ENCODE results near the gene TCEAL1.

DNA sequence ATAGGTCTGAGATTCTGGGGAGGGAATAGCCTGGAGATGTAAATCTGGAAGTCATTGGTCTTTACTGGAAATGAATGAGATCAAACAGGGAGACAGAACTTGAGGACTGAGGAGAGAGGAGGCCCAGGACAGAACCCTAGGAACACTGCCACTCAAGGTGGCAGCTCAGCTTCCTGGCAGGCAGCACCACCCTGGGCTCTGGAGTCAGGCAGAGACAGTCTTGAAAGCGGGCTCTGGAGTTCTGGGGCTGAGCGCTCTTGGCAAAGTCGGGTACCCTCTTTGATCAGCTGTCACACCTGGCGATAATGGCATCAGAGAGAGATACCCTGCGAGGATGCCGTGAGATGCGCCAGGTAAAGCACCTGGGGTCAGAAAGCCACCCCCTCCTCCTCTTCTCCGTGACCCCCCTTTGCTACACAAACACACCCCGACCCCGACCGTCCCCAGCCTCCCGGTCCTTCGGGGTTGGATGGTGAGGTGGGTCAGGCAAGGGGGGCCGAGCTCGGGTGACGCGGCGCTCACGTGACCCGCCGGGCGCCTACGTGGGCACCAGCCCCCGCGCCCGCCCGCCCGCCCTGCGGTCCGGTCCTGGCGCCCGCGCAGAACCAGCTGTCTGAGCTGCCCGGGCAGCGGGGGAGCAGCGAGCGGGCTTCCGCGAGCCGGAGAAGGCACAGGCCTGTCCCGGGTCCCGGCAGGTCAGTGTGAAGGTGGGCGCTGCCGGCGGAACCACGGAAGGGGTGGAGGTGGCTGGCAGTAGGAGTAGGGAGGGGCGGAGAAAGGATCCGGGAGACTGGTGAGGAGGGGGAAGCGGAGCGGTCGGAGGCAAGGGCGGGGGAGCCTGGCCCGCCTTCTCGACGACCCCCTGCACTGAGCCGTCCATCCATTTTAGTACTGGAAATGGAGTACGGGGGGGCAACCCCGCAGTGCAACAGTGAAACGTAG is 21.1 kb upstream of the TCEAL1 start, which contains the start of gene TCEAL3:
- no peak for TF ChIP-seq POLR2A (IDR thresholded peaks at IDR 0.05)
- TF ChIP-seq, protein P1, sequence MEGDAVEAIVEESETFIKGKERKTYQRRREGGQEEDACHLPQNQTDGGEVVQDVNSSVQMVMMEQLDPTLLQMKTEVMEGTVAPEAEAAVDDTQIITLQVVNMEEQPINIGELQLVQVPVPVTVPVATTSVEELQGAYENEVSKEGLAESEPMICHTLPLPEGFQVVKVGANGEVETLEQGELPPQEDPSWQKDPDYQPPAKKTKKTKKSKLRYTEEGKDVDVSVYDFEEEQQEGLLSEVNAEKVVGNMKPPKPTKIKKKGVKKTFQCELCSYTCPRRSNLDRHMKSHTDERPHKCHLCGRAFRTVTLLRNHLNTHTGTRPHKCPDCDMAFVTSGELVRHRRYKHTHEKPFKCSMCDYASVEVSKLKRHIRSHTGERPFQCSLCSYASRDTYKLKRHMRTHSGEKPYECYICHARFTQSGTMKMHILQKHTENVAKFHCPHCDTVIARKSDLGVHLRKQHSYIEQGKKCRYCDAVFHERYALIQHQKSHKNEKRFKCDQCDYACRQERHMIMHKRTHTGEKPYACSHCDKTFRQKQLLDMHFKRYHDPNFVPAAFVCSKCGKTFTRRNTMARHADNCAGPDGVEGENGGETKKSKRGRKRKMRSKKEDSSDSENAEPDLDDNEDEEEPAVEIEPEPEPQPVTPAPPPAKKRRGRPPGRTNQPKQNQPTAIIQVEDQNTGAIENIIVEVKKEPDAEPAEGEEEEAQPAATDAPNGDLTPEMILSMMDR (IDR thresholded peaks at IDR 0.05), result no peak
